IPS-11a (cell line): Measurements from ENCODE around the gene KIAA0753.
"Not testable (repeated sequence)": the region's sequence is repeated elsewhere in the genome, so short reads cannot be mapped to it uniquely, and the experiment has no call there.

Experiments used
- H3K4me3 ChIP-seq: one replicate; pipeline ENCODE4 v1.5.1; 2013; ENCODE audit warnings: low read depth, low read length, control low read depth

Gene KIAA0753

GRCh38 chr17:6573982-6574686 lies 66.4 kb downstream of the KIAA0753 start:
- no peak overlapping the region for H3K4me3 ChIP-seq

- H3K4me3 ChIP-seq, result not testable (repeated sequence)
Measured at GRCh38 chr17:6573495-6573894, 67.0 kb downstream of the KIAA0753 start.

- H3K4me3 ChIP-seq, result no peak overlapping the region
Measured at GRCh38 chr17:6572972-6573370, 67.5 kb downstream of the KIAA0753 start.

- no peak overlapping the region for H3K4me3 ChIP-seq
Measured at GRCh38 chr17:6571452-6571781, 69.1 kb downstream of the KIAA0753 start.

- H3K4me3 ChIP-seq, result no peak overlapping the region
Measured at GRCh38 chr17:6570731-6571451, 69.6 kb downstream of the KIAA0753 start.

GRCh38 chr17:6569370-6570285 lies 70.9 kb downstream of the KIAA0753 start:
- no peak overlapping the region for H3K4me3 ChIP-seq

- H3K4me3 ChIP-seq, result no peak overlapping the region
Measured at GRCh38 chr17:6568184-6568758, 72.2 kb downstream of the KIAA0753 start.

GRCh38 chr17:6567528-6568183 lies 72.9 kb downstream of the KIAA0753 start:
- no peak overlapping the region for H3K4me3 ChIP-seq

- H3K4me3 ChIP-seq, result no peak overlapping the region
Measured at GRCh38 chr17:6561446-6561845, 79.1 kb downstream of the KIAA0753 start.

GRCh38 chr17:6560496-6560895 lies 80.0 kb downstream of the KIAA0753 start:
- no peak overlapping the region for H3K4me3 ChIP-seq

GRCh38 chr17:6559753-6560215 lies 80.7 kb downstream of the KIAA0753 start:
- no peak overlapping the region for H3K4me3 ChIP-seq

GRCh38 chr17:6558932-6559752 lies 81.4 kb downstream of the KIAA0753 start:
- no peak overlapping the region for H3K4me3 ChIP-seq

GRCh38 chr17:6558276-6558675 lies 82.2 kb downstream of the KIAA0753 start:
- H3K4me3 ChIP-seq, result no peak overlapping the region

- peak overlapping the region; percentile 27 for H3K4me3 ChIP-seq
Measured at GRCh38 chr17:6557040-6557438, 83.5 kb downstream of the KIAA0753 start.

- H3K4me3 ChIP-seq, result peak within 1 kb of the TSS; percentile 53
Measured at GRCh38 chr17:6556121-6557039, 84.1 kb downstream of the KIAA0753 start, which contains the start of gene PITPNM3. Gene PITPNM3 (minus strand): TSS chr17:6556555. CDS start chr17:6556406, 149 bp downstream.

GRCh38 chr17:6555331-6556120 lies 85.0 kb downstream of the KIAA0753 start:
- H3K4me3 ChIP-seq, result peak overlapping the region; percentile 53

- peak overlapping the region; percentile 53 for H3K4me3 ChIP-seq
Measured at GRCh38 chr17:6554871-6555330, 85.6 kb downstream of the KIAA0753 start.

GRCh38 chr17:6554342-6554741 lies 86.2 kb downstream of the KIAA0753 start:
- no peak overlapping the region for H3K4me3 ChIP-seq
